ENCODE measurements around the gene ICOS.

The ICOS gene

DNA sequence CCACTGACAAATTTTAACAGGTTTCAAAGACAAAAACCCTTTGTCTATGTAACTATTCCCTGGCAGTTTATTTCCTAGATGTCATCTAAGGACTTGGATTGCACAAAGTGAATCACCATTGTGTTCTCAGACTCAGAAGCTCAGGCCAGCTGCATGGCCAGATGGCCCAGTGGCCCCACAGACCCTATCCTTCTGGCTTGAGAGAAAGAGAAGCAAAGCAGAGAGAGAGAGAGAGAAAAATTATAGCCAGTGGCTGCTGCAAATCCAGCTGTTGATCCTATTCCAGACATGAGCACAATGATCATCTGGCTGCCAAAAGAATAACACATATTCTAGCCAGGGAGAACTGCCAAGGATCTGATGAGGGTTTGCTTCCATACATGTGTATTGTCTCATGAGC is 43.2 kb upstream of the ICOS start:
- FAIRE-seq (no peak), DNase-seq (ENCODE audit: insufficient read length, low spot score) (no peak)
- TF ChIP-seq, protein P1, sequence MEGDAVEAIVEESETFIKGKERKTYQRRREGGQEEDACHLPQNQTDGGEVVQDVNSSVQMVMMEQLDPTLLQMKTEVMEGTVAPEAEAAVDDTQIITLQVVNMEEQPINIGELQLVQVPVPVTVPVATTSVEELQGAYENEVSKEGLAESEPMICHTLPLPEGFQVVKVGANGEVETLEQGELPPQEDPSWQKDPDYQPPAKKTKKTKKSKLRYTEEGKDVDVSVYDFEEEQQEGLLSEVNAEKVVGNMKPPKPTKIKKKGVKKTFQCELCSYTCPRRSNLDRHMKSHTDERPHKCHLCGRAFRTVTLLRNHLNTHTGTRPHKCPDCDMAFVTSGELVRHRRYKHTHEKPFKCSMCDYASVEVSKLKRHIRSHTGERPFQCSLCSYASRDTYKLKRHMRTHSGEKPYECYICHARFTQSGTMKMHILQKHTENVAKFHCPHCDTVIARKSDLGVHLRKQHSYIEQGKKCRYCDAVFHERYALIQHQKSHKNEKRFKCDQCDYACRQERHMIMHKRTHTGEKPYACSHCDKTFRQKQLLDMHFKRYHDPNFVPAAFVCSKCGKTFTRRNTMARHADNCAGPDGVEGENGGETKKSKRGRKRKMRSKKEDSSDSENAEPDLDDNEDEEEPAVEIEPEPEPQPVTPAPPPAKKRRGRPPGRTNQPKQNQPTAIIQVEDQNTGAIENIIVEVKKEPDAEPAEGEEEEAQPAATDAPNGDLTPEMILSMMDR (IDR thresholded peaks at IDR 0.05; ENCODE audit: insufficient read depth, missing control alignments) = no peak

DNA sequence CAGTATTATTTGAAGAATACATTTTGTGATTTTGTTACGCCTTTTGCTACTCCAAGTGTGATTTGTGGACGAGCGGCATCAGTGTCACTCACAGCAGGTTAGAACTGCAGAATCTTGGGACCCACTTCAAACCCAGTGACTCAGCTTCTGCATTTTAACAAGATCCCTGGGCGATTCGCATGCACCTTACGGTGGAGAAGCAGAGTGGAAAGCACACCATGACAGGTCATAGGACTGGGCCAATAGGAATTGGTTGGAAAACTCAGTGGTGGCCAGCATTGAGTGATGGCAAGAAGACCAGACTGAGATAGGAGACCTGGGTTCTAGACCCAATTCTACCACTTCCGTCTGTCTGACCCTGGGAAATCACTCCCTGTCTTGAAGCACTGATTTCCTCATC is 42.7 kb upstream of the ICOS start:
- FAIRE-seq (no peak), DNase-seq (ENCODE audit: insufficient read length, low spot score) (no peak)
- TF ChIP-seq, protein P1 (IDR thresholded peaks at IDR 0.05; ENCODE audit: insufficient read depth, missing control alignments) = no peak

DNA sequence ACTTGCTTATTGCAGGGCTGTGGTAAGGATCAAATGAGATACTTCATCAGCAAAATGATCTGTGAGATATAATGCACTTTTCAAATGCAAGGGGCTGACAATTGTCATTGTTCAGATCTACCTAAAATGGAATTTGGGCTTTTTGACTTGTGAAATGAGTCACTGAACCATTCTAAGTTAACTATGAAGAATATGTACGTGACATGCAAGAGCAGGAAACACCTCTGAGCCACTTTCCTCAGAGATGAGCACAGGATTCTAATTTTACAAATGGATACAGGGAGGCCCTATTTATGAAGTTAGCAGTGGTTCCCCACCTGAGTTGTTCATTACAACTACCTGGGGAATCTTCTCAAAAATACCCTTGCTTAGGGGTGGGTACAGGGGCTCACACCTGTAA is 42.3 kb upstream of the ICOS start:
- FAIRE-seq (no peak), DNase-seq (ENCODE audit: insufficient read length, low spot score) (no peak)
- TF ChIP-seq, protein P1 (IDR thresholded peaks at IDR 0.05; ENCODE audit: insufficient read depth, missing control alignments) = no peak

DNA sequence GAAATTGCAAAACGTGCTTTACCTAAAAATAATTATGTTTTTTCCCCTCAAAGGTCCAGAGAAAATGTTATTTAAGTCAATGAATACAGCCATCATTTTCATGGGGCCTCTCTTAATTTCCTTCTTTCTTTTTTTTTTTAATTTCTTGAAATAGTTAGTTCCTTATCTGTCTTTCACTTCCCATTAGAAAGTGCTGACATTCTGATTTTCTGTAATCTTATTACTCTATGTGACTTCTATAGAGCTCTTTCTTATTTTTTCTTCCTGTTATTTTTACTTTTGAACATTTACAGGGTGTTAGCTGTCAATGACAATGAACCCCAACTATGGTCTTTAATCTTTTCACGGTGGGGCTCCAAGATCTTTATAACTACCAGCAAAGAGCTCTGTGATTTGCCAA is 39.0 kb upstream of the ICOS start:
- FAIRE-seq (no peak), DNase-seq (ENCODE audit: insufficient read length, low spot score) (no peak)
- TF ChIP-seq, protein P1 (IDR thresholded peaks at IDR 0.05; ENCODE audit: insufficient read depth, missing control alignments) = no peak

DNA sequence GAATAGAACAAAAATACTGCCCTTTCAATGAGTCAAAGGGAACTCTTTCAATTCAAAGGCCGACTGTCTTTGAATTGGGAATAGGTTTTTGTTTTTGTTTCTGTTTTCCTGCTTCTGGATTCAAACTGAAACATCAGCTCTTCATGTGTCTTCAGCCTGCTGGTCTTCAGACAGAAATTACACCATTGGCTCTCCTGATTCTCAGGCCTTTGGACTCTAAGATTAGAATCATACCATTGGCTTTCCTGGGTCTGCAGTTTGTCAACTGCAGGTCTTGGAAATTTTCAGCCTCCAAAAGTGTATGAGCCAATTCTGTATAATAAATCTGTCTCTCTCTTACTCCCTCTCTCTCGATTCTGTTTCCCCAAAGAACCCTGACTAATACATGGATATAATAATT is 37.9 kb upstream of the ICOS start:
- TF ChIP-seq, protein P1 (IDR thresholded peaks at IDR 0.05; ENCODE audit: insufficient read depth, missing control alignments) = no peak
- no peak for FAIRE-seq
- DNase-seq (ENCODE audit: insufficient read length, low spot score) = no peak

DNA sequence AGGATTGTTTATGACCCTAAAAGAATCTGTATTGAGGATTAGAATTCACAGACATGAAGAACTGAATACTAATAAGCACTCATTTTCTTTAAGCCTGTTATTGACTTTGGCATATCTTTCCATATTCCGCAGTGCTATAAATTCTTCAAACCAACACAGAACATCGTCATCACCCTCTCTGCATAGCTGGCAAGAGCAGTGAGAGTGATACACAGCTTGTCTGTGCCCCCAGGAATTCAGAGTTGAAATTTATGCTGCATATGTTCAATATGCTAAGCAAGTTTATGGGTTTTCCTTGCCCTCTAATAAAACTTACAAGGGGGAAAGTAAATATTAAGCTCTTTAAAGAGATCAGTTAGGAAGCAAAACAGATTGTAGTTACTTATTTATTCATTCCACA is 36.3 kb upstream of the ICOS start:
- DNase-seq (ENCODE audit: insufficient read length, low spot score) (no peak), FAIRE-seq (no peak)
- TF ChIP-seq, protein P1 (IDR thresholded peaks at IDR 0.05; ENCODE audit: insufficient read depth, missing control alignments) = no peak

DNA sequence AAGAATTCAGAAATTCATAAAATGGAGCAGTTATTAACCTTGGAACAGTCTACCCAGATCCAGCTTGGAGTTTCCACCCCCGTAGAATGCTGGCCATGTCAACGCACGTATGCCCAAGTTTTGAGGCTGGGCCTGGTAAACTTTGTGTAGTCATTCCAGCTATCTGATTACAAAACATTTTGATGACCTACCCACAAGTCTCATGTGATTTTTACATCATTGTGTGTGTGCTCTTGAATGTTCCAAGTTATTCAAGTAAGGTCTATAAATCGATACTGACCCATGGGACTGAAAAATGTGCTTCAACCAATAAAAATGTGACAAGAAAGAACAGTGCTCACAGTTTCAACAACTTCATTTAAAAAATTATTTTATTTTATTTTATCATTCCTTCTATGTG is 32.5 kb upstream of the ICOS start:
- DNase-seq (ENCODE audit: insufficient read length, low spot score) (no peak), FAIRE-seq (no peak)
- TF ChIP-seq, protein P1 (IDR thresholded peaks at IDR 0.05; ENCODE audit: insufficient read depth, missing control alignments) = no peak
